Measurements from ENCODE around the gene ANAPC4.

- TF ChIP-seq POLR2A (IDR thresholded peaks at IDR 0.05; ENCODE audit: low read depth, low read length), result no peak
- TF ChIP-seq CTCF (IDR thresholded peaks at IDR 0.05; ENCODE audit: extremely low read depth in 1 of 2, insufficient read depth in 1 of 2, low read depth in 1 of 2, low read length in 2 of 2), result no peak
- TF ChIP-seq EZH2 (IDR thresholded peaks at IDR 0.05; ENCODE audit: borderline replicate concordance, low read depth, low read length, severe bottlenecking), result no peak
- no peak for TF ChIP-seq MAX (IDR thresholded peaks at IDR 0.05; ENCODE audit: insufficient read depth, insufficient read length)
- no peak for TF ChIP-seq MYC (IDR thresholded peaks at IDR 0.05; ENCODE audit: low read depth, low read length)
- TF ChIP-seq POLR2AphosphoS5 (IDR thresholded peaks at IDR 0.05; ENCODE audit: insufficient read depth, low read depth, low read length), result no peak
- no peak for TF ChIP-seq JUN (IDR thresholded peaks at IDR 0.05; ENCODE audit: borderline replicate concordance, insufficient read depth, insufficient read length, low read depth)
- no peak for TF ChIP-seq GATA2 (IDR thresholded peaks at IDR 0.05; ENCODE audit: insufficient read depth, insufficient read length, low read depth, low read length)
- TF ChIP-seq FOS (IDR thresholded peaks at IDR 0.05; ENCODE audit: borderline replicate concordance, insufficient read depth, low read length), result no peak
These were observed 29.1 kb downstream of the ANAPC4 start for GRCh38 chr4:25406081-25406692.

Measured in endothelial cell of umbilical vein (primary cell).